ENCODE data around the gene FADS3.

DNA sequence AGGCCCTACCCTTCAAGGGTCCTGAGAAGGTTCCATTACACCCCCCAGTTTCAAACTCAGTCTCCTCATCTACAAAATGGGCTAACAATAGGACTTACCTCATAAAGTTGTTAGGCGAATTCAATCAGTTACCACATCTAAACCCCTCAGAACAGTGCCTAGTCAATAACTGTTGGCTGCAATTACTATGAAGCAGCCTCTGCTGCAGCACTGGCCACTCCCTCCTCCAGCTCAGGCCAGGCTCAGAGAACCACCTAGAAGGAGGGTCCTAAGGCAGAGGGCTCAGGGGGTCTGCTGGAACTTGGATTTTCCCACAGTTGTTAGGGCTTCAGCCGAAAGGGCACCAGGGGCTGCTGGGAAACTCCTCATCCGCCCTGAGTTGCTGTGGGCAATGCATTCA lies 4.7 kb downstream of the FADS3 start:
- no peak for TF ChIP-seq POLR2AphosphoS5 (IDR thresholded peaks at IDR 0.05)
- no peak for TF ChIP-seq POLR2A (IDR thresholded peaks at IDR 0.05)
- no peak for TF ChIP-seq CTCF (IDR thresholded peaks at IDR 0.05)
- no peak for TF ChIP-seq EP300 (IDR thresholded peaks at IDR 0.05; ENCODE audit: low read depth)
